Astrocyte (in vitro differentiated cells and primary cell): Measurements from ENCODE around the gene MAPKAP1. TPM values are rescaled to one million over a fixed set of nuclear protein-coding genes. Genes with fewer than 3 reads are reported as not detected.

Source experiments
- DNase-seq: peaks from one replicate; pipeline ENCODE4 v3.0.0-alpha.2; 2010; ENCODE audit warnings: low read depth
- FAIRE-seq: peaks from 2 replicates; lab custom pipeline; 2011; peaks lifted over from hg19 to GRCh38; lab: Jason Lieb, UNC
- H2AFZ ChIP-seq: 2 replicates; pipeline ENCODE4 v1.6.0; 2012; ENCODE audit warnings: low read depth, low read length, inconsistent platforms
- H3K27ac ChIP-seq: 2 replicates; pipeline ENCODE4 v1.5.1; 2011; ENCODE audit warnings: low read depth, low read length, inconsistent platforms
- H3K27me3 ChIP-seq: 2 replicates; pipeline ENCODE4 v1.6.0; 2011; ENCODE audit warnings: low read length, inconsistent platforms; ENCODE audit not compliant: insufficient read depth
- H3K36me3 ChIP-seq: 2 replicates; pipeline ENCODE4 v1.5.1; 2011; ENCODE audit warnings: low read length, inconsistent platforms; ENCODE audit not compliant: insufficient read depth
- H3K4me1 ChIP-seq: 2 replicates; pipeline ENCODE4 v1.5.1; 2011; ENCODE audit warnings: low read length, inconsistent platforms; ENCODE audit not compliant: insufficient read depth
- H3K4me2 ChIP-seq: 2 replicates; pipeline ENCODE4 v1.6.0; 2012; ENCODE audit warnings: low read length, inconsistent platforms
- H3K4me3 ChIP-seq: 2 replicates; pipeline ENCODE4 v1.5.1; 2011; ENCODE audit warnings: low read depth, mild to moderate bottlenecking, low read length, inconsistent platforms; ENCODE audit not compliant: insufficient read depth
- H3K79me2 ChIP-seq: 2 replicates; pipeline ENCODE4 v1.6.0; 2012; ENCODE audit warnings: mild to moderate bottlenecking, low read length, inconsistent platforms; ENCODE audit not compliant: insufficient read depth
- H3K9ac ChIP-seq: 2 replicates; pipeline ENCODE4 v1.6.0; 2012; ENCODE audit warnings: mild to moderate bottlenecking, low read length, inconsistent platforms
- H3K9me3 ChIP-seq: 2 replicates; pipeline ENCODE4 v1.5.1; 2012; ENCODE audit warnings: low read depth, mild to moderate bottlenecking, low read length, inconsistent platforms; ENCODE audit not compliant: insufficient read depth
- H4K20me1 ChIP-seq: 2 replicates; pipeline ENCODE4 v1.6.0; 2012; ENCODE audit warnings: low read length, inconsistent platforms; ENCODE audit not compliant: insufficient read depth
- H3K27ac Mint-ChIP-seq: one replicate; pipeline ENCODE4 v1.8.0; 2021; ENCODE audit warnings: mild to moderate bottlenecking, mixed read lengths; ENCODE audit not compliant: unreplicated experiment
- H3K27me3 Mint-ChIP-seq: one replicate; pipeline ENCODE4 v1.8.0; 2021; ENCODE audit warnings: low read depth, mixed read lengths; ENCODE audit not compliant: unreplicated experiment
- H3K36me3 Mint-ChIP-seq: one replicate; pipeline ENCODE4 v1.8.0; 2021; ENCODE audit warnings: low read depth, mixed read lengths; ENCODE audit not compliant: unreplicated experiment
- H3K4me1 Mint-ChIP-seq: one replicate; pipeline ENCODE4 v1.8.0; 2021; ENCODE audit warnings: low read depth, mixed read lengths; ENCODE audit not compliant: unreplicated experiment
- H3K4me3 Mint-ChIP-seq: one replicate; pipeline ENCODE4 v1.8.0; 2021; ENCODE audit warnings: mild to moderate bottlenecking, moderate library complexity, mixed read lengths; ENCODE audit not compliant: unreplicated experiment
- H3K9me3 Mint-ChIP-seq: one replicate; pipeline ENCODE4 v1.8.0; 2021; ENCODE audit warnings: mild to moderate bottlenecking, mixed read lengths; ENCODE audit not compliant: unreplicated experiment
- EZH2 ChIP-seq: IDR thresholded peaks from 2 replicates; pipeline ENCODE4 v1.6.1; 2012; ENCODE audit warnings: mild to moderate bottlenecking, low read length, inconsistent platforms; ENCODE audit not compliant: insufficient read depth
- total RNA-seq: library from RNA; stranded (reverse); gene quantifications from 2 replicates; pipeline ENCODE4 v1.2.1, GENCODE V29; 2021
- TF ChIP-seq, protein P1 (sequence below): IDR thresholded peaks from 2 replicates; pipeline ENCODE4 v1.5.1; 2011; ENCODE audit warnings: low read depth, mild to moderate bottlenecking, inconsistent platforms, low read length, moderate library complexity; ENCODE audit not compliant: insufficient read depth

The MAPKAP1 gene
- total RNA-seq, 1 donor from 2014 or later: 109 TPM

DNA sequence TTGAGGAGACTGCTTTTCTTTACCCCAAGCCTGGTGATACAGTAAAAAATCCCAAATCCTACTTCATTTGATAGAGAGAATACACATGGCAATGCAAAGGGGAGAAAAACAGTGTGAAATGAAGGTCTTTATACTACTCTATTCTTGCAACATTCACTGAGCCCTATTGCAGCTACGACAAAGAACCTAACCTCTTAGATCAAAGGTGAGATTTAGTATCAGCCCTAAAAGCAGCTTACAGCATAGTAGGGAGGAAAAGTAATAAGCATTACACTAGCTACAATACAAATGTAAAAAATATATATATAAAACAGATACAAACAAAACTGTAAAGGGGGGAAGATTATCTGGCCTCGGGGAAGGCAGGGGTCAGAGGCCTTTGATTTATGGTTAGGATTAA lies 147.1 kb downstream of the MAPKAP1 start:
- peaks cover 9% of the 10 kb centered on the region for H3K79me2 ChIP-seq

DNA sequence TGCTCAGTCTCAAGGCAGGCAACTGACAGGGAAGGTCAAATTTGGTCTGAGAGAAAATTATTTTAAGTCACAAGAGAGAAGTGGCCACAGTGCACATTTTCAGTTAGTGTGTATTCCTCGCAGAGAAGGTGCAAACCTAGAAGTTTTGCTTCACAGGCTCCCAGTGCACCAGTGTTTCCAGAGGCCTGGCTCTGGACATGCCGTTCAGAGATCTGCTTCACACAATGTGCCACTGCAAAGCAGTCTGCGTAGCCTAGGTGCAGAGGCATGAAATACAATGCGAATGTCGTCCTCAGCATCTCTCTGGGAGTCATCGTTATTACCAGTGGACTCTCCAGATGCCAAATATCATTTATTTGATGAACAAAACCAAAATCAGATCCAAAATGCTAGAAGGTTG lies 147.8 kb downstream of the MAPKAP1 start:
- Histone ChIP-seq H3K4me3 (no peak overlapping the region), H3K9me3 (no peaks in the 10 kb centered on the region), H3K9ac (no peak overlapping the region), H3K4me2 (no peak overlapping the region), H3K79me2 (peaks cover 4% of the 10 kb centered on the region), H3K27ac (no peak overlapping the region), H3K36me3 (peaks cover 5% of the 10 kb centered on the region), H2AFZ (no peak overlapping the region), H3K27me3 (no peaks in the 10 kb centered on the region), H4K20me1 (peaks cover 6% of the 10 kb centered on the region), H3K4me1 (peaks cover 8% of the 10 kb centered on the region)
- H3K27me3 Mint-ChIP-seq: no peaks in the 10 kb centered on the region
- no peaks in the 10 kb centered on the region for H3K9me3 Mint-ChIP-seq
- H3K36me3 Mint-ChIP-seq: peaks cover 3% of the 10 kb centered on the region
- H3K4me1 Mint-ChIP-seq: peaks cover 11% of the 10 kb centered on the region
- no peak for TF ChIP-seq EZH2
- TF ChIP-seq, protein P1, sequence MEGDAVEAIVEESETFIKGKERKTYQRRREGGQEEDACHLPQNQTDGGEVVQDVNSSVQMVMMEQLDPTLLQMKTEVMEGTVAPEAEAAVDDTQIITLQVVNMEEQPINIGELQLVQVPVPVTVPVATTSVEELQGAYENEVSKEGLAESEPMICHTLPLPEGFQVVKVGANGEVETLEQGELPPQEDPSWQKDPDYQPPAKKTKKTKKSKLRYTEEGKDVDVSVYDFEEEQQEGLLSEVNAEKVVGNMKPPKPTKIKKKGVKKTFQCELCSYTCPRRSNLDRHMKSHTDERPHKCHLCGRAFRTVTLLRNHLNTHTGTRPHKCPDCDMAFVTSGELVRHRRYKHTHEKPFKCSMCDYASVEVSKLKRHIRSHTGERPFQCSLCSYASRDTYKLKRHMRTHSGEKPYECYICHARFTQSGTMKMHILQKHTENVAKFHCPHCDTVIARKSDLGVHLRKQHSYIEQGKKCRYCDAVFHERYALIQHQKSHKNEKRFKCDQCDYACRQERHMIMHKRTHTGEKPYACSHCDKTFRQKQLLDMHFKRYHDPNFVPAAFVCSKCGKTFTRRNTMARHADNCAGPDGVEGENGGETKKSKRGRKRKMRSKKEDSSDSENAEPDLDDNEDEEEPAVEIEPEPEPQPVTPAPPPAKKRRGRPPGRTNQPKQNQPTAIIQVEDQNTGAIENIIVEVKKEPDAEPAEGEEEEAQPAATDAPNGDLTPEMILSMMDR: no peak
- FAIRE-seq: no peak
- H3K4me3 Mint-ChIP-seq: no peak overlapping the region
- no peak for DNase-seq
- H3K27ac Mint-ChIP-seq: no peak overlapping the region

More for the DNA sequence above, 147.1 kb downstream of the MAPKAP1 start:
- Mint-ChIP-seq H3K4me3 (no peak overlapping the region), H3K36me3 (peaks cover 3% of the 10 kb centered on the region), H3K27me3 (no peaks in the 10 kb centered on the region), H3K4me1 (peaks cover 18% of the 10 kb centered on the region), H3K27ac (peak overlapping the region; percentile 15), H3K9me3 (no peaks in the 10 kb centered on the region)
- Histone ChIP-seq H4K20me1 (peaks cover 10% of the 10 kb centered on the region), H3K9ac (no peak overlapping the region), H3K27ac (no peak overlapping the region), H3K4me3 (no peak overlapping the region), H3K9me3 (no peaks in the 10 kb centered on the region), H2AFZ (no peak overlapping the region), H3K4me2 (no peak overlapping the region), H3K4me1 (peaks cover 8% of the 10 kb centered on the region), H3K36me3 (peaks cover 5% of the 10 kb centered on the region), H3K27me3 (no peaks in the 10 kb centered on the region)
- DNase-seq (no peak), FAIRE-seq (no peak)
- no peak for TF ChIP-seq EZH2
- TF ChIP-seq, protein P1: no peak

DNA sequence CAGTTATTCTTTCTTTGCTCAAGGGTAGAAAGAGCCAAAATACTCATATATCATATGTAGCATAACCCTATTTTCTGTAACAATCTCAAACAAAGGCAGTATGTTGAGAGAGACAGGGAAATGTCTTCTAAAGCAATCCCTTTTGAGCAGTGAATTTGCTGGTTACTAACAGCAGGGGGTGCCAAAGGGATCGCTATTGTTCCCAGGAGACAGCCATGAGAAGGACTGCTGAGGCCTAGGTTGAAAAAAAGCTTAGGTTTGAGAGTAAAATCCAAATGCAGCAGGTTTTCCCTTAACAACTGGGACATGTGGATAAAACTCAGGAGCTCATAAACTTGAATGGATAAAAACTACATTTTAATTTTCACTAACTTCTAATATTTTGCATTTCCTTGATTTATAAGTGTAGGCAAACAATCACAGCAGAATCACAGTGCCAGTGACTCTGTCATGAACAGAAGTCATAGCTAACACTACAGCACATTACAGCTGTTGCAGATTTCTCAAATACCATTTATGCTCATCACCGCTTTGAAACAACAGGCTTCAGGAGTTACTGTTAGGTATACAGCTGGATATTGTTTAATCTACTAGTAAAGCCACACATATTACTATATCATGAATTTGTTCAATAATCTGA lies 148.4 kb downstream of the MAPKAP1 start:
- peak overlapping the region; percentile 87 for H3K27ac Mint-ChIP-seq
- no peak overlapping the region for H3K4me2 ChIP-seq
- no peak overlapping the region for H3K4me3 Mint-ChIP-seq
- peak overlapping the region; percentile 34 for H3K27ac ChIP-seq
- no peak overlapping the region for H2AFZ ChIP-seq
- H3K4me1 Mint-ChIP-seq: peaks cover 11% of the 10 kb centered on the region
- H3K4me3 ChIP-seq: no peak overlapping the region
- peaks cover 3% of the 10 kb centered on the region for H3K36me3 Mint-ChIP-seq
- TF ChIP-seq, protein P1: peak; percentile 94
- no peak for TF ChIP-seq EZH2
- H3K36me3 ChIP-seq: peaks cover 5% of the 10 kb centered on the region
- no peaks in the 10 kb centered on the region for H3K27me3 ChIP-seq
- peak overlapping the region; percentile 40 for H3K9ac ChIP-seq
- peaks cover 6% of the 10 kb centered on the region for H4K20me1 ChIP-seq
- no peaks in the 10 kb centered on the region for H3K9me3 ChIP-seq
- peak; percentile 60 for DNase-seq
- H3K79me2 ChIP-seq: peaks cover 4% of the 10 kb centered on the region
- FAIRE-seq: no peak
- H3K4me1 ChIP-seq: peaks cover 8% of the 10 kb centered on the region
- H3K9me3 Mint-ChIP-seq: no peaks in the 10 kb centered on the region
- H3K27me3 Mint-ChIP-seq: no peaks in the 10 kb centered on the region
